G401 (cell line): ENCODE measurements around the gene GBP3. TPM values are rescaled to one million over a fixed set of nuclear protein-coding genes. Genes with fewer than 3 reads are reported as not detected.
"Not testable (repeated sequence)": the region's sequence is repeated elsewhere in the genome, so short reads cannot be mapped to it uniquely, and the experiment has no call there.

Experiments used
- DNase-seq: peaks from one replicate; pipeline ENCODE4 v3.0.0-alpha.2; 2015; ENCODE audit warnings: low spot score
- in situ Hi-C: cut with HindIII; loops from 2 replicates; pipeline ENCODE4 v1.10.0; 2016; ENCODE audit warnings: low sequenced_read_pairs, mixed read lengths
- total RNA-seq: library from RNA; depleted of rRNA; stranded (reverse); fragments of >200 nt; shearing (Covaris generic); gene quantifications from 2 replicates; pipeline ENCODE4 v1.2.3, GENCODE V29; 2014; rRNA removed

The GBP3 gene
- total RNA-seq: not detected in 2 replicates

- in situ Hi-C loops: no loop called here
These were observed at the start of gene GBP3 for GRCh38 chr1:89022167-89022959. GBP3 (minus strand) TSS chr1:89022866; CDS start chr1:89020721, 2,145 bp downstream.

GRCh38 chr1:89070509-89070908 is 47.8 kb upstream of the GBP3 start:
- DNase-seq: no peak
- in situ Hi-C loops: no loop called here

More at GRCh38 chr1:89022167-89022959, at the start of gene GBP3:
- no peak for DNase-seq

- in situ Hi-C loops: no loop called here
- DNase-seq: no peak
These were observed 47.3 kb upstream of the GBP3 start for GRCh38 chr1:89069951-89070350.

- in situ Hi-C loops: no loop called here
- DNase-seq: no peak
These were observed 45.6 kb upstream of the GBP3 start for GRCh38 chr1:89068291-89068690.

- peak; percentile 6 for DNase-seq
- in situ Hi-C loops: no loop called here
These were observed 42.6 kb upstream of the GBP3 start, which contains the start of gene GBP1 for GRCh38 chr1:89065079-89065868. GBP1 (minus strand) TSS chr1:89065208; CDS start chr1:89063234, 1,974 bp downstream.

- in situ Hi-C loops: no loop called here
- no peak for DNase-seq
These were observed 42.0 kb upstream of the GBP3 start for GRCh38 chr1:89064632-89065031.

GRCh38 chr1:89063094-89063493 is 40.4 kb upstream of the GBP3 start:
- in situ Hi-C loops: no loop called here
- no peak for DNase-seq

GRCh38 chr1:89060091-89060490 is 37.4 kb upstream of the GBP3 start:
- no peak for DNase-seq
- in situ Hi-C loops: no loop called here

GRCh38 chr1:89051955-89052312 is 29.3 kb upstream of the GBP3 start:
- in situ Hi-C loops: no loop called here
- no peak for DNase-seq

- no peak for DNase-seq
These were observed 28.8 kb upstream of the GBP3 start for GRCh38 chr1:89051300-89051954.

GRCh38 chr1:89050649-89051033 is 28.0 kb upstream of the GBP3 start:
- DNase-seq: no peak
- in situ Hi-C loops: no loop called here

More at GRCh38 chr1:89051300-89051954, 28.8 kb upstream of the GBP3 start:
- in situ Hi-C loops: no loop called here

- in situ Hi-C loops, DNase-seq: not testable (repeated sequence)
These were observed 27.4 kb upstream of the GBP3 start for GRCh38 chr1:89049901-89050648.

- DNase-seq: not testable (repeated sequence)
These were observed 26.5 kb upstream of the GBP3 start for GRCh38 chr1:89049187-89049586.

GRCh38 chr1:89047734-89048133 is 25.1 kb upstream of the GBP3 start:
- in situ Hi-C loops: no loop called here

More at GRCh38 chr1:89049187-89049586, 26.5 kb upstream of the GBP3 start:
- in situ Hi-C loops: not testable (repeated sequence)

GRCh38 chr1:89046318-89047183 is 23.9 kb upstream of the GBP3 start:
- in situ Hi-C loops: not testable (repeated sequence)

More at GRCh38 chr1:89047734-89048133, 25.1 kb upstream of the GBP3 start:
- DNase-seq: no peak

GRCh38 chr1:89044970-89045721 is 22.5 kb upstream of the GBP3 start:
- no peak for DNase-seq
- in situ Hi-C loops: no loop called here

More at GRCh38 chr1:89046318-89047183, 23.9 kb upstream of the GBP3 start:
- DNase-seq: not testable (repeated sequence)

GRCh38 chr1:89043940-89044339 is 21.3 kb upstream of the GBP3 start:
- no peak for DNase-seq
- in situ Hi-C loops: no loop called here
